ENCODE measurements around the gene SIGLEC1. TPM values are rescaled to one million over a fixed set of nuclear protein-coding genes. Genes with fewer than 3 reads are reported as not detected.

Gene SIGLEC1
- total and polyA plus RNA-seq, 2 of the 8 experiments (the other 6 are each of a cell fraction or from before 2014, with no cell fraction given): 0.02 TPM; not detected in 1

DNA sequence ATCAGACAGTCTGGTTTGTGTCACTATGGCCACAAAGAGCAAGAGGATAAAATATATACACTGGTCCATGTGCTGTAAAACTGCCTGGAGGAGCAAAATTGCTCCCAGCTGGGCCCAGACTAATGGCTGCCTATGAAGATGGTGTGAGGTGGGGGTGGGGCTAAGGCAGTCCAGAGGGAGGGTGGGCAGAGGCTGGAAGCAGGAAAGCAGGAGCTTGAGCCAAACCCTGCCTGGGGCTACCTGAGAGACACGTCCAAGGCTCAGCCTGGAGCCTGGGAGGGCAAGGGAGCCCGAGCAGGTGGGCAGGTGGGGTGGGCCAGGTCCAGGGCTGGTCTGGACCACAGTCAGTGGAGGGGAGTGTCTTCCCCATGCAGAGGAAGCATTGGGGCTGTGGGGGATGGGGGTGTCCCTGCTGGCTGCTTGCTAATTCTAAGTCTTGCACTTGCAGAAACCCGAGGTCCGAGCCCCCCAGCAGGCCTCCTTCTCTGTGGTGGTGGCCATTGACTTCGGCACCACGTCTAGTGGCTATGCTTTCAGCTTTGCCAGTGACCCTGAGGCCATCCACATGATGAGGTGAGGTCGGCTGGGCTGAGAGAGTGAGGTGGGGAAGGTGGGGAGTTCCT lies 29.5 kb upstream of the SIGLEC1 start:
- Histone ChIP-seq H3K4me3 (ENCODE audit: extremely low read depth in 1 of 4, insufficient read depth in 2 of 4, low read depth in 3 of 4, low read length in 4 of 4) (no peak overlapping the region), H3K23me2 (ENCODE audit: low read depth, low read length) (peaks cover 6% of the 10 kb centered on the region; the same call in 1 of the 2 replicates), H3K4me1 (replicated peaks in 1 of 4; ENCODE audit: control insufficient read depth in 3 of 4, insufficient read depth in 4 of 4, low read length in 3 of 4) (peaks cover 0 to 22% (median 16%) of the 10 kb centered on the region in 4 experiments; a peak in 6 of 7 replicates), H2BK12ac (ENCODE audit: low read depth, low read length) (0 out of 2 replicates have a peak overlapping the region, but pooled peaks have one; percentile 39), H3K36me3 (ENCODE audit: control insufficient read depth in 2 of 4, insufficient read depth in 4 of 4, low read length in 3 of 4) (no peaks in the 10 kb centered on the region), H3K18ac (ENCODE audit: extremely low read depth, low read length) (no peak overlapping the region; the same call in 1 of the 2 replicates), H4K20me1 (replicated peaks in 1 of 2; ENCODE audit: control insufficient read depth in 1 of 2, insufficient read depth in 2 of 2, low read length in 2 of 2) (no peaks in the 10 kb centered on the region), H2AFZ (ENCODE audit: low read length) (no peak overlapping the region), H3K14ac (ENCODE audit: insufficient read length) (no peak overlapping the region), H2BK20ac (ENCODE audit: low read length) (no peak overlapping the region), H3K9ac (replicated peaks in 1 of 4; ENCODE audit: extremely low read depth in 1 of 4, low read depth in 3 of 4, low read length in 3 of 4) (no peak overlapping the region), H3K9me3 (ENCODE audit: insufficient read depth in 2 of 2, low read depth in 1 of 2, low read length in 1 of 2) (no peaks in the 10 kb centered on the region), H2BK120ac (replicated peaks; ENCODE audit: low read depth, low read length) (no peak overlapping the region), H2BK5ac (ENCODE audit: low read depth, low read length) (no peak overlapping the region), H3K56ac (replicated peaks; ENCODE audit: insufficient read length, low read depth, low read length) (no peak overlapping the region), H4K8ac (ENCODE audit: extremely low read depth, insufficient read depth, low read length) (no peak overlapping the region), H2AK5ac (ENCODE audit: low read depth, low read length) (no peak overlapping the region), H3K79me2 (ENCODE audit: control insufficient read depth in 1 of 2, insufficient read depth in 2 of 2, low read length in 2 of 2) (no peaks in the 10 kb centered on the region), H3K4me2 (ENCODE audit: insufficient read depth in 1 of 2, low read depth in 2 of 2, low read length in 2 of 2) (no peak overlapping the region), H4K5ac (ENCODE audit: insufficient read length, low read depth, low read length) (no peak overlapping the region), H3K4ac (replicated peaks; ENCODE audit: insufficient read length, low read depth, low read length) (no peak overlapping the region), H3K79me1 (ENCODE audit: low read depth, low read length) (no peaks in the 10 kb centered on the region), H3K27ac (ENCODE audit: low read depth, low read length) (no peak overlapping the region), H2BK15ac (ENCODE audit: low read length) (no peak overlapping the region), H4K91ac (replicated peaks; ENCODE audit: insufficient read length, low read length) (no peak overlapping the region), H3K27me3 (replicated peaks in 1 of 4; ENCODE audit: control insufficient read depth in 3 of 4, extremely low read depth in 1 of 4, insufficient read depth in 3 of 4, low read length in 3 of 4) (peaks cover 0 to 6% (median 5%) of the 10 kb centered on the region in 4 experiments; a peak in 3 of 7 replicates), H3K23ac (ENCODE audit: insufficient read length) (no peak overlapping the region)
- POLR2A ChIA-PET (ENCODE audit: partially characterized antibody): interaction anchor here (1.1 to 1.6 kb wide), 2 partner anchors 9 to 45 kb away, joined by 4 to 5 read pairs; no protein-coding TSS in a partner anchor
- DNase-seq (ENCODE audit: low read depth in 1 of 2, low spot score in 2 of 2): no peak
- no peak for FAIRE-seq
- 77% methylated on average over 6 of the region's 7 CpGs; no CpG with 5 or more reads in 1 of the 2 experiments for WGBS, 2 experiments (ENCODE audit: extremely low coverage in 1 of 2, insufficient coverage in 1 of 2, insufficient read length in 1 of 2, insufficient replicate concordance in 2 of 2, low coverage in 1 of 2, low lambda C conversion rate in 2 of 2, missing lambda C conversion rate in 1 of 2)
- CTCF ChIA-PET (ENCODE audit: partially characterized antibody): interaction anchor here (0.6 to 18.5 kb wide), 10 partner anchors 10 to 187 kb away, joined by 3 to 308 read pairs (median 7); partner anchors contain the start of gene SIGLEC1
- TF ChIP-seq HDAC2 (IDR thresholded peaks at IDR 0.05; ENCODE audit: borderline replicate concordance in 1 of 2, low read depth in 2 of 2, low read length in 2 of 2) (no peak), YY1 (IDR thresholded peaks at IDR 0.05; ENCODE audit: low read depth, low read length) (peak; percentile 49; the same call in 1 of the 2 replicates), SAP30 (IDR thresholded peaks at IDR 0.05; ENCODE audit: insufficient read depth, insufficient replicate concordance, low read length) (no peak)

Measured in H1 (cell line).